Measurements from ENCODE around the gene TRPM2.
"Not testable (repeated sequence)": the region's sequence is repeated elsewhere in the genome, so short reads cannot be mapped to it uniquely, and the experiment has no call there.

TRPM2 gene

DNA sequence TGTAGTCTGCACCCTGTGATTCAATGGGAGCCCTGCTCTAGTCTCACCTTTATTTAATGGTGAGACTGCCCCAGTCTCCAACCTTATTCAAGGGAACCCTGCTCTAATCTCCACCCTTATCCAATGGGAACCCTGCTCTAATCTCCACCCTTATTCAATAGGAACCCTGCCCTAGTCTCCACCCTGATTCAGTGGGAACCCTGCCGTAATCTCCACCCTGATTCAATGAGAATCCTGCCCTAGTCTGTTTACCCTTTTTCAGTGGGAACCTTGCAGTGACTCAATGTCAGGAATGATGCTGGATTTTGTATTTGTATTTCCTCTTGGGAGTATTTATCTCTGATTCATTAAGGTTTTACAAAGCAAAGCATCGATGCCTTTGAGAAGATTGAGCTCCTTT is 39.5 kb downstream of the TRPM2 start:
- Histone ChIP-seq H2AFZ (ENCODE audit: low read depth, low read length) (no peak overlapping the region), H3K36me3 (ENCODE audit: insufficient read depth, low read length) (no peaks in the 10 kb centered on the region), H4K20me1 (ENCODE audit: insufficient read depth, low read length) (no peaks in the 10 kb centered on the region; the same call in 1 of the 2 replicates), H3K9me3 (ENCODE audit: insufficient read depth, low read length, severe bottlenecking) (no peaks in the 10 kb centered on the region), H3K9ac (ENCODE audit: low read depth, low read length) (no peak overlapping the region), H3K27me3 (ENCODE audit: insufficient read depth, low read length, poor library complexity) (no peaks in the 10 kb centered on the region), H3K27ac (ENCODE audit: low read length) (no peak overlapping the region), H3K4me1 (ENCODE audit: insufficient read depth, low read length) (no peaks in the 10 kb centered on the region), H3K4me3 (ENCODE audit: low read depth in 1 of 2, low read length in 2 of 2) (no peak overlapping the region), H3K4me2 (ENCODE audit: insufficient read depth, low read length) (no peak overlapping the region), H3K79me2 (ENCODE audit: insufficient read depth, low read length) (no peaks in the 10 kb centered on the region)
- TF ChIP-seq, protein P1, sequence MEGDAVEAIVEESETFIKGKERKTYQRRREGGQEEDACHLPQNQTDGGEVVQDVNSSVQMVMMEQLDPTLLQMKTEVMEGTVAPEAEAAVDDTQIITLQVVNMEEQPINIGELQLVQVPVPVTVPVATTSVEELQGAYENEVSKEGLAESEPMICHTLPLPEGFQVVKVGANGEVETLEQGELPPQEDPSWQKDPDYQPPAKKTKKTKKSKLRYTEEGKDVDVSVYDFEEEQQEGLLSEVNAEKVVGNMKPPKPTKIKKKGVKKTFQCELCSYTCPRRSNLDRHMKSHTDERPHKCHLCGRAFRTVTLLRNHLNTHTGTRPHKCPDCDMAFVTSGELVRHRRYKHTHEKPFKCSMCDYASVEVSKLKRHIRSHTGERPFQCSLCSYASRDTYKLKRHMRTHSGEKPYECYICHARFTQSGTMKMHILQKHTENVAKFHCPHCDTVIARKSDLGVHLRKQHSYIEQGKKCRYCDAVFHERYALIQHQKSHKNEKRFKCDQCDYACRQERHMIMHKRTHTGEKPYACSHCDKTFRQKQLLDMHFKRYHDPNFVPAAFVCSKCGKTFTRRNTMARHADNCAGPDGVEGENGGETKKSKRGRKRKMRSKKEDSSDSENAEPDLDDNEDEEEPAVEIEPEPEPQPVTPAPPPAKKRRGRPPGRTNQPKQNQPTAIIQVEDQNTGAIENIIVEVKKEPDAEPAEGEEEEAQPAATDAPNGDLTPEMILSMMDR (IDR thresholded peaks at IDR 0.05; ENCODE audit: borderline replicate concordance, extremely low read depth, low read length, poor library complexity, severe bottlenecking): no peak
- no peak for TF ChIP-seq EZH2 (IDR thresholded peaks at IDR 0.05; ENCODE audit: borderline replicate concordance, low read depth, low read length, severe bottlenecking)
- ATAC-seq (ENCODE audit: insufficient read depth, low read depth): no peak
- no peak for DNase-seq

DNA sequence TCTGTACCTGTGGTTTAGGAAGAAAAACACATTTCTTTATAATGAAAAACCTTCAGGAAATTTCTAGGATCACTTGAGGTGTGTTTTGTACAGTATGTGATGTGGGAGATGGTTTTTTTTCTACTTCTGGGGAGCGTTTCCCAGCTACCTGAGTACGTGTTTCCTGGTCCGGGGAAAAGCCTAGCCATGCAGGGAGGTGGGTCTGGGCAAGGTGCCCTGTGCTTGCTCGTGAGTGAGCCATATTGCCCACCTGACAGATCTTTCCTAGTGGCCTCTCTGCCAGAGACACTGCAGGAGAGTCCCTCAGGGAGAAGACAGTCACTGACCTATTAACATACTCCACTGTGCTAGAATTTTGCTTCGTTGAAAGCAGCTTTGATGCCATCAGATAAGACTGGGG is 41.3 kb downstream of the TRPM2 start:
- no peaks in the 10 kb centered on the region for H3K27me3 ChIP-seq (ENCODE audit: insufficient read depth, low read length, poor library complexity)
- H3K79me2 ChIP-seq (ENCODE audit: insufficient read depth, low read length): no peaks in the 10 kb centered on the region
- no peak for ATAC-seq (ENCODE audit: insufficient read depth, low read depth)
- H2AFZ ChIP-seq (ENCODE audit: low read depth, low read length): no peak overlapping the region
- H3K4me1 ChIP-seq (ENCODE audit: insufficient read depth, low read length): no peaks in the 10 kb centered on the region
- H3K4me2 ChIP-seq (ENCODE audit: insufficient read depth, low read length): no peak overlapping the region
- H3K36me3 ChIP-seq (ENCODE audit: insufficient read depth, low read length): no peaks in the 10 kb centered on the region
- no peak for DNase-seq
- H3K9ac ChIP-seq (ENCODE audit: low read depth, low read length): no peak overlapping the region
- H3K9me3 ChIP-seq (ENCODE audit: insufficient read depth, low read length, severe bottlenecking): no peaks in the 10 kb centered on the region
- no peak for TF ChIP-seq EZH2 (IDR thresholded peaks at IDR 0.05; ENCODE audit: borderline replicate concordance, low read depth, low read length, severe bottlenecking)
- TF ChIP-seq, protein P1 (IDR thresholded peaks at IDR 0.05; ENCODE audit: borderline replicate concordance, extremely low read depth, low read length, poor library complexity, severe bottlenecking): no peak
- no peak overlapping the region for H3K27ac ChIP-seq (ENCODE audit: low read length)
- H4K20me1 ChIP-seq (ENCODE audit: insufficient read depth, low read length): no peaks in the 10 kb centered on the region; the same call in 1 of the 2 replicates
- no peak overlapping the region for H3K4me3 ChIP-seq (ENCODE audit: low read depth in 1 of 2, low read length in 2 of 2)

DNA sequence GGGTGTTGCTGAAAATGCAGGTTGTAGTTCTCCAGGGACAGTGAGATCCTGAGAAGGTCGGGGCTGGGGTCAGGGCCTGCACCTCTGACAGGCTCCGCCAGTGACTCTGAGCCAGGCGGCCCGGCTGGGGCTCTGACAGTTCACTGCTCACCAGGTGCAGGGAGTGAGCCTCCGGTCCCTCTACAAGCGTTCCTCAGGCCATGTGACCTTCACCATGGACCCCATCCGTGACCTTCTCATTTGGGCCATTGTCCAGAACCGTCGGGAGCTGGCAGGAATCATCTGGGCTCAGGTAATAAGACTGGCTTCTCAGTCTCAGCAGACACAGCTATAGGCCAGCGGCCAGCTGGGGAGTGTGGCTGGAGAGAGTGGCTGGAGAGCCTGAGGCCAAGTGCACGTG is 41.8 kb downstream of the TRPM2 start:
- TF ChIP-seq, protein P1 (IDR thresholded peaks at IDR 0.05; ENCODE audit: borderline replicate concordance, extremely low read depth, low read length, poor library complexity, severe bottlenecking): no peak
- TF ChIP-seq EZH2 (IDR thresholded peaks at IDR 0.05; ENCODE audit: borderline replicate concordance, low read depth, low read length, severe bottlenecking): no peak
- H3K4me1 ChIP-seq (ENCODE audit: insufficient read depth, low read length): no peaks in the 10 kb centered on the region
- no peaks in the 10 kb centered on the region for H3K36me3 ChIP-seq (ENCODE audit: insufficient read depth, low read length)
- H2AFZ ChIP-seq (ENCODE audit: low read depth, low read length): no peak overlapping the region
- no peak overlapping the region for H3K4me2 ChIP-seq (ENCODE audit: insufficient read depth, low read length)
- H3K9me3 ChIP-seq (ENCODE audit: insufficient read depth, low read length, severe bottlenecking): no peaks in the 10 kb centered on the region
- no peak overlapping the region for H3K4me3 ChIP-seq (ENCODE audit: low read depth in 1 of 2, low read length in 2 of 2)
- H3K27ac ChIP-seq (ENCODE audit: low read length): no peak overlapping the region
- no peak for DNase-seq
- H4K20me1 ChIP-seq (ENCODE audit: insufficient read depth, low read length): no peaks in the 10 kb centered on the region; the same call in 1 of the 2 replicates
- no peak for ATAC-seq (ENCODE audit: insufficient read depth, low read depth)
- H3K27me3 ChIP-seq (ENCODE audit: insufficient read depth, low read length, poor library complexity): no peaks in the 10 kb centered on the region
- no peaks in the 10 kb centered on the region for H3K79me2 ChIP-seq (ENCODE audit: insufficient read depth, low read length)
- H3K9ac ChIP-seq (ENCODE audit: low read depth, low read length): no peak overlapping the region

- not testable (repeated sequence) for H3K9ac ChIP-seq (ENCODE audit: low read depth, low read length); H3K4me3 ChIP-seq (ENCODE audit: low read depth in 1 of 2, low read length in 2 of 2); ATAC-seq (ENCODE audit: insufficient read depth, low read depth); H3K27me3 ChIP-seq (ENCODE audit: insufficient read depth, low read length, poor library complexity); H2AFZ ChIP-seq (ENCODE audit: low read depth, low read length); H3K9me3 ChIP-seq (ENCODE audit: insufficient read depth, low read length, severe bottlenecking); DNase-seq; H4K20me1 ChIP-seq (ENCODE audit: insufficient read depth, low read length); H3K36me3 ChIP-seq (ENCODE audit: insufficient read depth, low read length); H3K79me2 ChIP-seq (ENCODE audit: insufficient read depth, low read length); H3K27ac ChIP-seq (ENCODE audit: low read length); H3K4me1 ChIP-seq (ENCODE audit: insufficient read depth, low read length); H3K4me2 ChIP-seq (ENCODE audit: insufficient read depth, low read length)
Observed at GRCh38 chr21:44396803-44397202, 43.4 kb downstream of the TRPM2 start.

All from DND-41 (cell line).